Ascending aorta (tissue), 2 donors: ENCODE results near the gene BCL6B. TPM values are rescaled to one million over a fixed set of nuclear protein-coding genes. Genes with fewer than 3 reads are reported as not detected.

Source experiments
- DNase-seq, 2 donors: peaks; one replicate each; pipeline ENCODE4 v3.0.0-alpha.2; 2019; ENCODE audit warnings: low spot score in 2 of 2
- H3K27ac ChIP-seq, 2 donors: fragments of 200-600 bp; sonication (generic); one replicate each; pipeline ENCODE4 v1.5.1; 2016 to 2017; ENCODE audit warnings: mild to moderate bottlenecking in 1 of 2
- H3K27me3 ChIP-seq: fragments of 200-600 bp; sonication (generic); one replicate; pipeline ENCODE4 v1.5.1; 2017
- H3K36me3 ChIP-seq, 2 donors: fragments of 200-600 bp; sonication (generic); one replicate each; pipeline ENCODE4 v1.5.1; 2016
- H3K4me1 ChIP-seq, 2 donors: fragments of 200-600 bp; sonication (generic); one replicate each; pipeline ENCODE4 v1.5.1; 2016 to 2017; ENCODE audit warnings: mild to moderate bottlenecking in 1 of 2
- H3K4me3 ChIP-seq, 2 donors: fragments of 200-600 bp; sonication (generic); one replicate each; pipeline ENCODE4 v1.5.1; 2016 to 2017; ENCODE audit warnings: mild to moderate bottlenecking in 1 of 2
- H3K9me3 ChIP-seq, 2 donors: fragments of 200-600 bp; sonication (generic); one replicate each; pipeline ENCODE4 v1.5.1; 2016
- intact Hi-C: fragments of 100-400 bp; cut with DNase I; formaldehyde crosslinking; loops from one replicate; pipeline ENCODE4 v1.15.1; 2023
- total RNA-seq: library from RNA; depleted of rRNA; stranded (reverse); fragments of >200 nt; gene quantifications from one replicate; pipeline ENCODE4 v1.1.0, GENCODE V29; 2016
- TF ChIP-seq, protein P1 (sequence below), 3 experiments: fragments of 200-600 bp in 2 of 3; fragments of 450-650 bp in 1 of 3; sonication (generic) in 2 of 3; IDR thresholded peaks; one replicate each; pipeline ENCODE4 v1.5.1; 2016 to 2019; ENCODE audit warnings: antibody characterized with exemption in 3 of 3, mild to moderate bottlenecking in 1 of 3, moderate library complexity in 1 of 3

The BCL6B gene
- total RNA-seq, 1 donor from 2014 or later: 16.4 TPM

DNA sequence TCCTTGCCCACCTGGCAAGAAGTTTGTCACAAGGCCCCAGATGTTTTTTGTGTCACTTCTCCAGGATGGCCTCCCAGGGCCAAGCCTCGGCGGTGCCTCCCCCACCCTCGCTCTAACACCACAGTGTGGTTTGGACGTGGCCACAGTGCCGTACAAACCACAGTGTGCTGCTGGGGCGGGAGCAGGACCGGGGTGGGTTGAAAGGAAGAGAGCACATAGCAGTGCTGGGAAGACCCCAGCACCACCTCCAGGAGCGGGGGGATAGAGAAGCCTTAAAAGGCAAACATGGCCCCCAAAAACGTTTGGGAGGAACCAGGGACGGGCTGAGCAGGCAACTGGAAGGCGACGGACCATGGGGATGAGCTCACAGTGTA lies 5.0 kb upstream of the BCL6B start:
- peak in 1 of 2 donors; percentile 63 for DNase-seq
- peaks cover 27 to 43% of the 10 kb centered on the region in 2 donors for H3K4me1 ChIP-seq
- H3K36me3 ChIP-seq: peaks cover 6 to 8% of the 10 kb centered on the region in 2 donors
- H3K4me3 ChIP-seq: peak overlapping the region; percentile 55 to 72
- H3K27ac ChIP-seq: peak overlapping the region; percentile 98 to 99
- TF ChIP-seq, protein P1, sequence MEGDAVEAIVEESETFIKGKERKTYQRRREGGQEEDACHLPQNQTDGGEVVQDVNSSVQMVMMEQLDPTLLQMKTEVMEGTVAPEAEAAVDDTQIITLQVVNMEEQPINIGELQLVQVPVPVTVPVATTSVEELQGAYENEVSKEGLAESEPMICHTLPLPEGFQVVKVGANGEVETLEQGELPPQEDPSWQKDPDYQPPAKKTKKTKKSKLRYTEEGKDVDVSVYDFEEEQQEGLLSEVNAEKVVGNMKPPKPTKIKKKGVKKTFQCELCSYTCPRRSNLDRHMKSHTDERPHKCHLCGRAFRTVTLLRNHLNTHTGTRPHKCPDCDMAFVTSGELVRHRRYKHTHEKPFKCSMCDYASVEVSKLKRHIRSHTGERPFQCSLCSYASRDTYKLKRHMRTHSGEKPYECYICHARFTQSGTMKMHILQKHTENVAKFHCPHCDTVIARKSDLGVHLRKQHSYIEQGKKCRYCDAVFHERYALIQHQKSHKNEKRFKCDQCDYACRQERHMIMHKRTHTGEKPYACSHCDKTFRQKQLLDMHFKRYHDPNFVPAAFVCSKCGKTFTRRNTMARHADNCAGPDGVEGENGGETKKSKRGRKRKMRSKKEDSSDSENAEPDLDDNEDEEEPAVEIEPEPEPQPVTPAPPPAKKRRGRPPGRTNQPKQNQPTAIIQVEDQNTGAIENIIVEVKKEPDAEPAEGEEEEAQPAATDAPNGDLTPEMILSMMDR (IDR thresholded peaks at IDR 0.05): no peak
- peaks cover 7% of the 10 kb centered on the region for H3K27me3 ChIP-seq
- intact Hi-C loops: loop anchor here (10.0 kb wide), 5 partner anchors 263 to 1823 kb away; partner anchors contain the start of genes NUP88, PIMREG, XAF1 and ZNF594
- H3K9me3 ChIP-seq: no peaks in the 10 kb centered on the region

DNA sequence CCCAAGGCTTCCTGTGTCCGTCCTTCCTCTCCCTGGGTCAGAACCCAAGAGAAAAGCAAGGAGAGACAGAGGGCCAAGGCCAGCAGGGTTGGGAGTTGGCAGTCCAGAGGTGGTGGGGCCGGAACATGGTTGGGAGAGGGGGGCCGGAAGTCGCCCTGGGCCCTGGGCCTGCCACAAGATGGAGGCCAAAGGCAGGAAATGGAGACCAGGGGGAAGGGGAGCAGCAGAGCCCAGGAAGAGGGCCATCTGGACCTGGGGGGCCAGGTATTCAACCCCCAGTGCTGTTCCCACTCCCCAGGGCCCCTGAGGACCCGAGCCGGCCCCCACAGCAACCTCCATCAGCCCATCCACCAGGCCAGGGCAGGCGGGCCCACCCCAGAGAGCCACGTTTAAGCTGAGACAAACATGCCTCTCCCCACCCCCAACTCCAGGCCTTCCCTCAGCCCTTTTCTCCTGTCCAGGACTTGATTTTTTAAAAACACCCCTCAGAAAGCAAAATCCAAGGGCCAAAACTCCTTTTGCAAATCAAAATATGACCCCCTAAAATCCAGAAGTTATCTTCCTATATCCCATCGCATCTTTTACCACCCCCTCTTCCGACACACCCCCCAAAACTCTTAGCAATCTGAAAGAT lies 4.4 kb upstream of the BCL6B start:
- peak in 1 of 2 donors; percentile 85 for DNase-seq
- H3K4me1 ChIP-seq: peaks cover 26 to 44% of the 10 kb centered on the region in 2 donors

DNA sequence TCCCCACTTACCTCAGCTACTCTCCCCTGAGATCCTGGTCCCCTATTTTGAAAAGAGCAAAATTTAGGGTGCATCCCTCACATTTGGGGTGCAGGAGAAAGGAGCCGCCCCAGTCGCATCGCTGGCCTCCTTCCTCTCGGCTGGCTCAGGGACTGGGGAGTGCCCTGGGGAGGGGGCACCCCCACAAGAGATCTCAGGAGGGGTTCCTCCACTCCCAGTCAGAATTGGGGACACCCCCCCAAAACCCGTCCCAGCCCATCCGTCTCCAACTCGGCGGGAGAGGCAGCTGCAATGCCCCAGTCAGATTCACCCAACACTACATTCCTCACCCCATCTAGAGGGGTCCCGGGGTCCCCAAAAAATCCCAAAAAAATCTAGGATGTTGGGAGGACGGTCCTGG lies 3.5 kb upstream of the BCL6B start:
- TF ChIP-seq, protein P1 (IDR thresholded peaks at IDR 0.05): no peak
- intact Hi-C loops: loop anchor here (10.0 kb wide), 5 partner anchors 265 to 1825 kb away; partner anchors contain the start of genes NUP88, PIMREG, XAF1 and ZNF594
- peaks cover 14% of the 10 kb centered on the region for H3K27me3 ChIP-seq
- peaks cover 18 to 41% of the 10 kb centered on the region in 2 donors for H3K4me1 ChIP-seq
- DNase-seq: peak in 1 of 2 donors; percentile 67
- peak overlapping the region; percentile 98 to 99 for H3K27ac ChIP-seq
- peaks cover 6 to 8% of the 10 kb centered on the region in 2 donors for H3K36me3 ChIP-seq
- peak overlapping the region; percentile 55 to 72 for H3K4me3 ChIP-seq
- H3K9me3 ChIP-seq: no peaks in the 10 kb centered on the region

More for the DNA sequence above, 4.4 kb upstream of the BCL6B start:
- Histone ChIP-seq H3K27me3 (peaks cover 14% of the 10 kb centered on the region), H3K4me3 (peak overlapping the region; percentile 55 to 72), H3K36me3 (peaks cover 6 to 8% of the 10 kb centered on the region in 2 donors), H3K27ac (peak overlapping the region; percentile 98 to 99), H3K9me3 (no peaks in the 10 kb centered on the region)
- TF ChIP-seq, protein P1 (IDR thresholded peaks at IDR 0.05): no peak
- intact Hi-C loops: loop anchor here (10.0 kb wide), 5 partner anchors 264 to 1824 kb away; partner anchors contain the start of genes NUP88, PIMREG, XAF1 and ZNF594

DNA sequence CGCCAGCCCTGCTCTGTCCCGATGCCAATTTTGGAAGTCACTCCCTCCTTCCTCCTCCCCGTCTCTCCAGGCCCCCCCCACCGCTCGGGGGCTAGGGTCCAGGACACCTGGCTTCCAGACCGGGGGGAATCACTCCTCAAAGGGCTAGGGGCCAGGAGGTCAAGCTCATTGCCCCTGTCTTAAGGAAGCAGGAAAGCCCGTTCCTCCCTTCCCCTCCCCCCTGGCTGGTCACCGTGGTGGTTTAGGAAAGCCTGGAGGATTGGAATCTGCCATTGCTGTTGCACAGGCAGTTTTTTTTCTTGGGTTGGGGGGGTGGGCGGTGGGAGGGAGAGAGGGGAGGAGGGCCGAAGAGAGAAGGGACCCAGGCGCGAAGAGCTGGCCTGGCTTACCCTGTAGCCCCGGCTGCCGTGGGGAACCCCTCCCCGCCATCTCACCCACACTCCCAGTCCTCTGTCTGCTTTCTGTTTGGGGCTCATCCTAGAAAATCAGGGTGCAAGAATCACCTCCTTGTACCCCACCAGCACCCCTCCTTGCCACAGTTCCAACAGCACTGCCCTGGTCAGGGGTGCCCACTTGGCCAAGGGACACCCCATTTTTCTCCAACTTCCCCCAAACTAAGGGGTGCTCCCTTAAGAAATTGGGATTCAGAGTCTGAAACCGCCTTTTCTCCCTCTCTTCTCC lies 2.9 kb upstream of the BCL6B start:
- Histone ChIP-seq H3K4me1 (peaks cover 17 to 41% of the 10 kb centered on the region in 2 donors), H3K4me3 (peak overlapping the region; percentile 55 to 72), H3K36me3 (peaks cover 6 to 8% of the 10 kb centered on the region in 2 donors), H3K9me3 (no peaks in the 10 kb centered on the region), H3K27ac (peak overlapping the region; percentile 98 to 99), H3K27me3 (peaks cover 14% of the 10 kb centered on the region)
- intact Hi-C loops: loop anchor here (5.0 to 10.0 kb wide), 7 partner anchors 108 to 1825 kb away; partner anchors contain the start of genes NUP88, PIMREG, XAF1 and ZNF594
- DNase-seq: peak in 1 of 2 donors; percentile 73
- TF ChIP-seq, protein P1 (IDR thresholded peaks at IDR 0.05): no peak

DNA sequence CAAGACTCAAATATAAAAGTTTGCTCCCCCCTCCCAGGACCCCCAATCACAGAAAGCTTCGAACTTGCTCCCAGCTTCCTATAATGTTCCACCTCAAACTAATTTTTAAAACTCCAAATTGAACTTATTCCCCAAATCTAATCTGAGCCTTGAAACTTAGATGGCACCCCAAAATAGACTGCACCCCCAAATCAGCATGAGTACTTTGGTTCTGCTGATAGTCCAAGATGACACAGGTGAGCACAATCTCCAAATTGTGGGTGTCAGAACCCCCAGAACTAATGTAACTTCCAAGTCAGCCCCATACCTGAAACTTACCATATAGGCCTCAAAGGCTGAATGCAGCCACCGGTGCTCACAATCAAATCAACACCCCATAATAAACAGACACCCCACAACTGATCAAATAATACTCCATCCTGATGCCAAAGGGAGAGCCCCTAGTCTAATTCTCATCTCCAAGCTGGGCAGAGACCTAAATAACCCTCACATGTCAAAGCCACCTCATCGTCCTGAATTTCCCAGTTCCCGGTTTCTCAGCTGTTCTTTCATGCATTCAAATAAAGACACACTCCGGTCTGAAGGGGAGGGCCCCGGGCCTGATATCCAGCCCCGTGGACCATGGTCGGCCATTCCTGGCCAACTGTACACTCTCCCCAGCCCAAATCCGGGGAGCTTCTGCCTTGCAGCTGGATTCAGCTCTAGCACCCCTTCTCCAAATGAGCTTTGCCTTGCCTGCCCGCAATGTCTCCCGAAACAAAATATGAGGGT lies 1.8 kb upstream of the BCL6B start:
- intact Hi-C loops: loop anchor here (5.0 kb wide), 2 partner anchors 109 to 179 kb away; no protein-coding TSS in a partner anchor
- H3K4me1 ChIP-seq: peaks cover 10 to 33% of the 10 kb centered on the region in 2 donors
- peaks cover 14% of the 10 kb centered on the region for H3K27me3 ChIP-seq
- no peaks in the 10 kb centered on the region for H3K9me3 ChIP-seq
- TF ChIP-seq, protein P1 (IDR thresholded peaks at IDR 0.05): no peak
- H3K4me3 ChIP-seq: peak overlapping the region in 1 of 2 donors; percentile 56
- no peak for DNase-seq
- peak overlapping the region; percentile 61 to 75 for H3K27ac ChIP-seq
- peaks cover 6 to 8% of the 10 kb centered on the region in 2 donors for H3K36me3 ChIP-seq
